Renal cortex interstitium (tissue), 11 donors: ENCODE data around the gene SLA2. TPM values are rescaled to one million over a fixed set of nuclear protein-coding genes. Genes with fewer than 3 reads are reported as not detected.

Experiments used
- DNase-seq, 11 donors: peaks; one replicate each; pipeline ENCODE4 v3.0.0-alpha.2; 2013; ENCODE audit warnings: low read depth in 9 of 11, low spot score in 4 of 11; ENCODE audit errors: extremely low read depth in 1 of 11
- polyA plus RNA-seq, 3 donors: library from polyadenylated mRNA; unstranded; fragments of 120-200 nt; gene quantifications; one replicate each; pipeline ENCODE4 v1.2.1, GENCODE V29; 2013; ENCODE audit not compliant: insufficient read length in 3 of 3

The SLA2 gene
- polyA plus RNA-seq, 3 donors, result 0.53 to 0.62 (median 0.55) TPM

GRCh38 chr20:36563374-36563773, 82.6 kb downstream of the SLA2 start:
- no peak for DNase-seq

DNA sequence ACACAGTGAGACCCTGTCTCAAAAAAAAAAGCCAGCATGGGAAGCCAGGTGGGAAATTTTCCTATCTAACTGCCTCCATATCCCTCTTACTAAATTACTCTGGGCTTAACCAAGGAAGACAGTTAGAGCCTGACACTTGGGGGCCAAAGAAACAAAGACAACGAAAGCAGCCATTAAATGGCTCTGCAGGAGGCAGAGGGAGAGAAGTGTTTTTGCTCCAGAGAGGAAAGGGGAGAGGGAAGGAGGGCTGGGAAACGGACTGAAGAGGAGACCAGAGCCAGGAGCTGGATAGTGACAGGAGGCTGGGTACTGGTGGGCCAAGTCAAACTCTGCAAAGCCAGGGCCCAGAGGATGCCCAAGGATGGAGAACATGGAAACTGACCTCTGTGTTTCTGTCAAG, 83.3 kb downstream of the SLA2 start:
- DNase-seq, result no peak

Other genes starting within 250 kb of the SLA2 start
- gene MYL9, start 104.7 kb downstream of the SLA2 start, polyA plus RNA-seq, result 100 to 1,000 TPM; 195 to 247 (median 220) TPM
- 10 to 100 TPM; 60.7 to 66.4 (median 65.5) TPM for gene TGIF2, start 72.6 kb downstream of the SLA2 start, polyA plus RNA-seq
- 10 to 100 TPM; 55.5 to 67.2 (median 62.4) TPM for gene RAB5IF, start 40.4 kb downstream of the SLA2 start, polyA plus RNA-seq
- 10 to 100 TPM; 30.9 to 34.9 (median 31.5) TPM for gene NDRG3, start 99.9 kb upstream of the SLA2 start, polyA plus RNA-seq
- gene DSN1, start 127.6 kb upstream of the SLA2 start, polyA plus RNA-seq, result 10 to 100 TPM; 18.9 to 23.1 (median 19.5) TPM
- gene TLDC2, start 229.9 kb upstream of the SLA2 start, polyA plus RNA-seq, result 1 to 10 TPM; 1.8 to 3.7 (median 2.8) TPM